GM12875 (cell line): ENCODE results near the gene MYO1D.

ENCODE experiments used
- H3K4me3 ChIP-seq: one replicate; pipeline ENCODE4 v1.5.1; 2011; ENCODE audit warnings: low read depth, low read length, control low read depth
- CTCF ChIP-seq: IDR thresholded peaks from 2 replicates; pipeline ENCODE4 v1.5.1; 2011; ENCODE audit warnings: low read depth, mild to moderate bottlenecking, control low read depth, inconsistent platforms, low read length, moderate library complexity, borderline replicate concordance; ENCODE audit not compliant: insufficient read depth

The MYO1D gene

GRCh38 chr17:32482568-32483320, 394.2 kb downstream of the MYO1D start:
- no peak for TF ChIP-seq CTCF
- no peak overlapping the region for H3K4me3 ChIP-seq

GRCh38 chr17:32481193-32481592, 395.7 kb downstream of the MYO1D start:
- TF ChIP-seq CTCF, result no peak
- H3K4me3 ChIP-seq, result no peak overlapping the region

- TF ChIP-seq CTCF, result no peak
- no peak overlapping the region for H3K4me3 ChIP-seq
Measured at GRCh38 chr17:32479074-32479617, 397.8 kb downstream of the MYO1D start.

- no peak for TF ChIP-seq CTCF
- no peak overlapping the region for H3K4me3 ChIP-seq
Measured at GRCh38 chr17:32477220-32477619, 399.7 kb downstream of the MYO1D start.

- no peak overlapping the region for H3K4me3 ChIP-seq
- TF ChIP-seq CTCF, result no peak
Measured at GRCh38 chr17:32475258-32475657, 401.7 kb downstream of the MYO1D start.

GRCh38 chr17:32471652-32472051, 405.3 kb downstream of the MYO1D start:
- no peak for TF ChIP-seq CTCF
- no peak overlapping the region for H3K4me3 ChIP-seq
